Activated T-cell treated with anti-CD3 and anti-CD28 coated beads, Interleukin-2, amount 50 U/mL, for 24 hours (primary cell): ENCODE measurements around the gene ZNF19.

Source experiments
- DNase-seq: peaks from one replicate; pipeline ENCODE4 v3.0.0-alpha.2; 2020
- H3K27ac Mint-ChIP-seq: 2 replicates; pipeline ENCODE4 v1.8.0; 2020; ENCODE audit warnings: mild to moderate bottlenecking, mixed read lengths
- H3K27me3 Mint-ChIP-seq: 2 replicates; pipeline ENCODE4 v1.8.0; 2020; ENCODE audit warnings: mixed read lengths
- H3K36me3 Mint-ChIP-seq: 2 replicates; pipeline ENCODE4 v1.8.0; 2020; ENCODE audit warnings: low read depth, mixed read lengths
- H3K4me1 Mint-ChIP-seq: 2 replicates; pipeline ENCODE4 v1.8.0; 2020; ENCODE audit warnings: low read depth, mixed read lengths
- H3K4me3 Mint-ChIP-seq: 2 replicates; pipeline ENCODE4 v1.8.0; 2020; ENCODE audit warnings: mild to moderate bottlenecking, moderate library complexity, mixed read lengths
- H3K9me3 Mint-ChIP-seq: 2 replicates; pipeline ENCODE4 v1.8.0; 2020; ENCODE audit warnings: mixed read lengths

Gene ZNF19

DNA sequence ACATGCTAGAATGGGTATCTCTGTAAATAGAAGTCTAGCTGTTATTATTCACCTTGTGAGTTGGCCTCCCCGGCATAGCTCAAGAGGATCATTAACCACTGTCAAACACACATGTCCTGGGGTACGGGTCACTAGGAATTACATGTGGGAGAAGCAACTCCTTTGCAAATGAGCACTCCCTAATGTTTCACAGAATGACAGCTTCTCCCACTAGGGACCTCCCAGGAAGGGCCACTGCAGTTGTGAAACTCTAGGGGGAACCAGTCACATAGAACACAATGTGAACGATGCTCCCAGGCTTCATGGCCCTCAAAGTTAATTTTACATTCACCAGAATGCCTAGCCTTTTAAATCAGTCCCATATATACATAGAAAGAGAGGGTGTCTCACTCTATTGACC is 12.4 kb upstream of the ZNF19 start:
- H3K27me3 Mint-ChIP-seq = peaks cover 3% of the 10 kb centered on the region
- no peak overlapping the region for H3K4me3 Mint-ChIP-seq
- DNase-seq = no peak
- no peaks in the 10 kb centered on the region for H3K36me3 Mint-ChIP-seq
- no peak overlapping the region for H3K27ac Mint-ChIP-seq
- H3K4me1 Mint-ChIP-seq = no peaks in the 10 kb centered on the region
- no peaks in the 10 kb centered on the region for H3K9me3 Mint-ChIP-seq

DNA sequence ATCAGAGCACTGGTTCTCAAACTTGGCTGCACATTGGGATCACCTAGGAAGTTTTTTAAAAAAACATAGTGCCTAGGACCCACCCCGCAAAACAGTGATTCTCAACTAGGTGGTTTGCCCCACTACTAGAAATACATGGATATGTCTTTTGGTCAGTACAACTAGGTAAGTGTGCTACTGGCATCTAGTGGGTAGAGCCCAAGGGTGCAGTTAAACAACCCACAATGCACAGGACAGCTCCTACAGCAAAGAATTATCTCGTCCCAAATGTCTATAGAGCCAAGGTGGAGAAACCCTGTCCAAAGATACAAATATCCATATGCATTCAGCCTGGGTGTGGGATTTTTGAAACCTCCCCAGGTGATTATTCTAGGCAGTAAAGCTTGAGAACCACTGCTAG is 11.8 kb upstream of the ZNF19 start:
- no peaks in the 10 kb centered on the region for H3K36me3 Mint-ChIP-seq
- H3K27ac Mint-ChIP-seq = no peak overlapping the region
- no peaks in the 10 kb centered on the region for H3K4me1 Mint-ChIP-seq
- H3K4me3 Mint-ChIP-seq = no peak overlapping the region
- no peak for DNase-seq
- H3K27me3 Mint-ChIP-seq = peaks cover 3% of the 10 kb centered on the region
- no peaks in the 10 kb centered on the region for H3K9me3 Mint-ChIP-seq

DNA sequence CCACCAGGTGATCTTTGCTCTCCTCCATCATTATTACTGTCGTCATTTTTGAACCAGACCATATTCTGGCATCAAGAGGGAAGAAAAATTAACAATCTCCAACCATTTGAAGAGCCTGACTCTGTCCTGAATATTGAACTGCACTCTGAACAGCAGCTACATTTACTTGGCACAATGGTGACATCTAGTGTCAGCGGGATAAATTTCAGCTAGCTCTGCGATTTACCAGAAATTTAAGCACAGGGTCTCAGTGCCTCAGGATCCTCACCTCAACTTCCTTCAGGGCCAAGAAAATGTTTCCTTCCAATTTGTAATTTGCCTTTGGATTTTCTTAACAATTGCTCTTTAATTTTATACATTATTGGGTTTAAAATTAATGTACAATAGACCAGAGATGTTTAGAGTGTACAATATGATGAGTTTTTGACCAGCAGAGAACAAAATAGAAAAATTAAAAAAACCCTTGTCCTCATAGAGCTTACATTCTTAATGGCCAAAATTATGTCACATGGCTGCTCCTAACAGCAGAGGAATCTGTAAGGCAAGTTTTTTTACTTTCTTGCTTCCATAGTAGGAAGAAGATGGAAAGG is 10.7 kb upstream of the ZNF19 start:
- Mint-ChIP-seq H3K4me3 (no peak overlapping the region), H3K36me3 (no peaks in the 10 kb centered on the region), H3K4me1 (no peaks in the 10 kb centered on the region), H3K9me3 (no peaks in the 10 kb centered on the region), H3K27ac (no peak overlapping the region), H3K27me3 (peaks cover 3% of the 10 kb centered on the region)
- no peak for DNase-seq

DNA sequence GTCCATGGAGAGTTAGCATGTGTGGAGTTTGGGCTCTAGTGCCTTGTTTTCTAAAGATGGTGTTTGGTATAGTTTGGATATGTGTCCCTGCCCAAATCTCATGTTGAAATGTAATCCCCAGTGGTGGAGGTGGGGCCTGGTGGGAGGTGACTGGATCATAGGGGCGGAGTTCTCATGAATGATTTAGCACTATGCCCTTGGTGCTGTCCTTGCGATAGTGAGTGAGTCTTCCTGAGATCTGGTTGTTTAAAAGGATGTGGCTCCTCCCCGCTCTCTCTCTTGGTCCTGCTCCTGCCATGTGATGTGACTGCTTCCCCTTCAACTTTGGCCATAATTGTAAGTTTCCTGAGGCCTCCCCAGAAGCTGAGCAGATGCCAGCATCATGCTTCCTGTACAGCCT is 8.9 kb upstream of the ZNF19 start:
- no peaks in the 10 kb centered on the region for H3K36me3 Mint-ChIP-seq
- no peak for DNase-seq

DNA sequence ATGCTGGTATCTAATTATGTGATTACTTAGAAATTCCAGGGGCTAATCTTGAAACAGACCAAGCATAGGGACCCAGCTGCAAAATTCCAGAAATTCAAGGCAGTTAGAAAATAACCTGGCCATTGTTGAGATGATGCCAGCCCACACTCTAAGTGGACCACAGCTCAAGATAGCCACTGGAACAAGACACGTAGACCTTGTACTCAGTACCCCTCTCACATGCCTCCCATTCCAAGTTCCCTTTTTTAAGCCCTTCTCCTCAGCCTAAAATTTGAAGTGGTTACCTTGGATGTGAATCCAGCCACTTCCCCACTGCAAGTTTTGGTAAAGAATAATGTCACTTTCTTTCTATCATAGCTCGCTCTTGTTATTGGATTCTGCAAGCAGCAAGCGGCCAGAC is 4.1 kb upstream of the ZNF19 start:
- H3K36me3 Mint-ChIP-seq = no peaks in the 10 kb centered on the region
- H3K4me3 Mint-ChIP-seq = no peak overlapping the region
- H3K9me3 Mint-ChIP-seq = no peaks in the 10 kb centered on the region
- peaks cover 2% of the 10 kb centered on the region for H3K27me3 Mint-ChIP-seq
- H3K27ac Mint-ChIP-seq = no peak overlapping the region
- H3K4me1 Mint-ChIP-seq = no peaks in the 10 kb centered on the region
- no peak for DNase-seq

More for the DNA sequence above, 8.9 kb upstream of the ZNF19 start:
- no peaks in the 10 kb centered on the region for H3K9me3 Mint-ChIP-seq
- H3K27ac Mint-ChIP-seq = no peak overlapping the region
- H3K27me3 Mint-ChIP-seq = peaks cover under 1% of the 10 kb centered on the region
- H3K4me3 Mint-ChIP-seq = no peak overlapping the region
- H3K4me1 Mint-ChIP-seq = no peaks in the 10 kb centered on the region

DNA sequence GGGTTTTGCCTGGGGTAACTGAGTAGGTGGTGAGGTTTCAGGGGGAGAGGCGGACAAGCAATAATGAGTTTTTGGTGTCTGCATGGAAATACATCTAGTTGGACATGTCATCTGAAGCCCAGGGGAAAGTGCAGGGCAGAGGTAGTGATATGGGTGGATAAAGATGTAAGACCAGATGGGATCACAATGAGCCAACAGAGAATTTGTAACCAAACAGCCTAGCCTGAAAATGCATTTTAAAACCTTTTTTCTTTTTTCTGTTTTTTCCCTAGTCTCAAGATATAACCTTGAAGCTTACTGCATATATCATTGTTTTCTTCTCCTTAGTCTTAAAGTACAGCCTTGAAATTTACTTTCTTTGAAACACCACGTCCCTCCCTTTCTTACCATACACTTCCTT is 3.7 kb upstream of the ZNF19 start:
- Mint-ChIP-seq H3K4me3 (no peak overlapping the region), H3K27me3 (peaks cover 2% of the 10 kb centered on the region), H3K9me3 (no peaks in the 10 kb centered on the region), H3K27ac (no peak overlapping the region), H3K4me1 (no peaks in the 10 kb centered on the region), H3K36me3 (no peaks in the 10 kb centered on the region)
- no peak for DNase-seq

DNA sequence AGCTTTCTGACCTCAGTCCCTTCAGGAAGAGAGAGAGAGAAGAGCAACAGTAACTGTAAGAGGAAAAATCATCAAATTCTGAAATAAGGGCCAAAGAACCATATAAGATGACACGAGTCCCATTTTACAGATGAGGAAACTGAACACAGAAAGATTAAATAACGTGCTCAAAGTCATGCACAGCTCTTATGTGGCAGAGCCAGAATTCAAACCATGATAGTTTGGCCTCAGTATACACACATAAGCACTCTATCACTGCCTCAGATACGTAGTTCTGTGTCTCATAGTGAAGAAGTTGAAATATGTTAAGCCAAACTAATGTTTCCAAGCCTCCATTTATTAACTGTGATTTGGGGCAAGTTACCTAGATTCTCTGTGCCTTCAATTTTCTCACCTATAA is 1.9 kb upstream of the ZNF19 start:
- peaks cover 2% of the 10 kb centered on the region for H3K27me3 Mint-ChIP-seq
- no peak for DNase-seq
- no peak overlapping the region for H3K27ac Mint-ChIP-seq
- H3K4me1 Mint-ChIP-seq = no peaks in the 10 kb centered on the region
- no peaks in the 10 kb centered on the region for H3K36me3 Mint-ChIP-seq
- H3K9me3 Mint-ChIP-seq = no peaks in the 10 kb centered on the region
- H3K4me3 Mint-ChIP-seq = no peak overlapping the region

DNA sequence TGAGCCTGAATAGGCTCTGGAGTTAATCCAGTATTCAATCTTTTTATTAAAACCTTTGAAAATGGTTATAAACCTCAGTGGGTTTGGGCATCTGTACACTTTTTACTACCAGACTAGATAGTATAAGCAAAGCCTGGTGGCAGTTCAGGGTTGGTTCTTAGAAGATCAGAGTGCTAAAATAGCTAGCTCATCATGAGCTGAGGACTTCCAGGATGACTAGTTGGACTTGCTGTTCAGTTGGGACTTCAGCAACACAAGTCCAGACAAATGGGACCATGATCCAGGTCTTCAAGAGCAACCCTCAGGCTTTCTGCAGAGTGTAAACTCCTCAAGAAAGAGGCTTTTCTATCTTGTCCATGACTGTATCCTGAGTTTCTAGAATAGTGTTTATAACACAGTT is 1.2 kb upstream of the ZNF19 start:
- H3K27ac Mint-ChIP-seq = no peak overlapping the region
- H3K27me3 Mint-ChIP-seq = peaks cover 2% of the 10 kb centered on the region
- no peak overlapping the region for H3K4me3 Mint-ChIP-seq

DNA sequence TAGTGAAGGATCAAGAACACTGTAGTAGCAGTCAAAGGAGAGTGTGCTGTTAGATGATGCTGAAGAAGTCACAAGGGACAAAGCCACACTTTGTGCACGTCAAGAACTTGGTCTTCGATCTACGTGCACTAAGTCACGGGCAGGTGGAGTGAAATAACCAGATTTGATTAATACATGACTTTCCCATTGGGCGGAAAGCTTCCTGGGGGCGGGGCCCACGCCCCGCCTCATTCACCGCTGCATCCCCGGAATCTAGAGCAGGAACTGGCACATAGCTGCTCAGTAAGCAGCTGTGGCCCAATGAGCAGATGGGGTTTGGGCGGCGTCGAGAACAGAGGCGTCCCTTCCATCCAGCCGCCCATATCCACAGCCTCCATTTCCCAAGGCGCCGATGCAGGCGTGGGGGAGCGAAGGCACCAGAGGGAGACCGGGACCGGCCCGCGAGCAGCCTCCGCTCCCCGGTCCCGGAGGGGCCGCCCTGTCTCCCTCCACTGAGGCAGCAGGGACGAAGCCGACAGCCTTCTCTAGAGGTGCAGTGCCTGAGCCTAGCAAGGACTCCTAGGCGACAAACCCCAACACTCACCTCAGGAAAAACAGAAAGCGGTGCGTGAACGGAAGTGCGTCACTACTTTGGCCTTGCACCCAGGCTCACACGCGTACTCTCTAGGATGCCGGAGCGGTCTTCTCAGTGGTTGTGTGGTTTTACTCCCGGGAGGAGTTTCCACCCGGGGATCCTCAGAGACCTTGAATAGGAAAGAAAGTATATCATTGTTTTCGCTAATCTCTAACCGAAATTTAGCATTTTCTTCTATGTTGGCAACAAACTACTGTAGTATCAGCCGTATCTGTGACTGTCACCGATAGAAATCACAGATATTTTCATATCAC is 4.9 kb downstream of the ZNF19 start:
- Mint-ChIP-seq H3K9me3 (no peaks in the 10 kb centered on the region), H3K27me3 (no peaks in the 10 kb centered on the region), H3K4me3 (peak overlapping the region; percentile 80), H3K4me1 (peaks cover 14% of the 10 kb centered on the region), H3K27ac (peak overlapping the region; percentile 83), H3K36me3 (peaks cover 2% of the 10 kb centered on the region)
- DNase-seq = peak; percentile 82

More for the DNA sequence above, 1.2 kb upstream of the ZNF19 start:
- no peak for DNase-seq
- Mint-ChIP-seq H3K9me3 (no peaks in the 10 kb centered on the region), H3K36me3 (no peaks in the 10 kb centered on the region), H3K4me1 (no peaks in the 10 kb centered on the region)

DNA sequence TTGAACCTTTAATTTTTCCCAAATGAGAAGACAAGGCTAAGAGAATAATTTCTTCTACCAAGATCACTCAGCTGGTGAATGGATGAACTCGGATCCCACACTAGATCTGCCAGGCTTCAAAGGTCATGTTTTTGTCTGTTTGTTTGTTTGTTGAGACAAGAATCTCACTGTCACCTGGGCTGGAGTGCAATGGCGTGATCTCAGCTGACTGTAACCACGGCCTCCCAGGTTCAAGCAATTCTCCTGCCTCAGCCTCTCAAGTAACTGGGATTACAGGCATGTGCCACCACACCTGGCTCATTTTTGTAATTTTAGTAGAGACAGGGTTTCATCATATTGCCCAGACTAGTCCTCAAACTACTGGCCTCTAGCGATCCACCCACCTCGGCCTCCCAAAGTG is 6.6 kb downstream of the ZNF19 start:
- DNase-seq = no peak

DNA sequence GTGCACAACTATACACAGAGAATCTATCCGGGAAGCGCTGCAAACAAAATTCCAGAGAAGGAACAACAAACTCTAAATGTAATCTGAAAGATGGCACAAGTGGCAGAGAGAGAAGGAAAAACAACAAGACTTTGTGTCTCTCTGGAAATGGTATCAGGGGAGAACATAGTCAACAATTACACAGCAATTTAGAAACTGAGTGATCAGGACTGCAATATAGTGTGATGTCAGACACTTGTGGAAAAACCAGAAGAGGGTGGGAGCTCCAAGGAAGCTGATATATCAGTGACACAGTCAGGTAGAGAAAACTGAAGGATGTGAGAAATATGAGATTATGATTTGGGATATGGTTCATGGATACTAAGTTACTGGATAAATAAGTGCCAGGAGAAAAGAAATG is 8.2 kb downstream of the ZNF19 start:
- no peaks in the 10 kb centered on the region for H3K27me3 Mint-ChIP-seq
- H3K4me3 Mint-ChIP-seq = no peak overlapping the region
- DNase-seq = no peak
- no peak overlapping the region for H3K27ac Mint-ChIP-seq
- H3K36me3 Mint-ChIP-seq = peaks cover 24% of the 10 kb centered on the region
- H3K4me1 Mint-ChIP-seq = peaks cover 14% of the 10 kb centered on the region
- H3K9me3 Mint-ChIP-seq = no peaks in the 10 kb centered on the region

More for the DNA sequence above, 6.6 kb downstream of the ZNF19 start:
- no peak overlapping the region for H3K27ac Mint-ChIP-seq
- H3K9me3 Mint-ChIP-seq = no peaks in the 10 kb centered on the region
- H3K4me3 Mint-ChIP-seq = no peak overlapping the region
- peaks cover 12% of the 10 kb centered on the region for H3K36me3 Mint-ChIP-seq
- peaks cover 14% of the 10 kb centered on the region for H3K4me1 Mint-ChIP-seq
- H3K27me3 Mint-ChIP-seq = no peaks in the 10 kb centered on the region

DNA sequence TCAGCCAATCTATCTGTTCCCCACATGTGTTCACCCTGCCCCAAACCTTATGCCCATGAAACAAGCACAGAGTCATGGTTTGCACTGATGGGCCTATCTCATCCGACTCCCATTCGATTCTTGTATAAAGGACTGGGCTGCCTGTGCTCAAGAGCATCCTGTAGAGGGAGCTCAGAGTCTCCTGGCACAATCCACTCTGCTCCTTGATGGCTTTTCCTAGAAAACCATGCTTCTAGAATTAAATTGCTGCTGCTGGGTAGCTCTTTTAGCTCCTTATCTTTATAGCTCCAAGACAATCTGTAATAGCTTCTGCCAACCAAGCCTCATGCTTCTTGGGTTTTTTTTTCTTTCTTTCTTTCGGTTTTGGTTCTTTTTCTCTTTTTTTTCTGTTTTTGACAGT is 9.7 kb downstream of the ZNF19 start:
- peaks cover 37% of the 10 kb centered on the region for H3K36me3 Mint-ChIP-seq
- no peaks in the 10 kb centered on the region for H3K9me3 Mint-ChIP-seq
- peaks cover 8% of the 10 kb centered on the region for H3K4me1 Mint-ChIP-seq
- no peak overlapping the region for H3K4me3 Mint-ChIP-seq
- no peak for DNase-seq
- no peak overlapping the region for H3K27ac Mint-ChIP-seq
- H3K27me3 Mint-ChIP-seq = no peaks in the 10 kb centered on the region

DNA sequence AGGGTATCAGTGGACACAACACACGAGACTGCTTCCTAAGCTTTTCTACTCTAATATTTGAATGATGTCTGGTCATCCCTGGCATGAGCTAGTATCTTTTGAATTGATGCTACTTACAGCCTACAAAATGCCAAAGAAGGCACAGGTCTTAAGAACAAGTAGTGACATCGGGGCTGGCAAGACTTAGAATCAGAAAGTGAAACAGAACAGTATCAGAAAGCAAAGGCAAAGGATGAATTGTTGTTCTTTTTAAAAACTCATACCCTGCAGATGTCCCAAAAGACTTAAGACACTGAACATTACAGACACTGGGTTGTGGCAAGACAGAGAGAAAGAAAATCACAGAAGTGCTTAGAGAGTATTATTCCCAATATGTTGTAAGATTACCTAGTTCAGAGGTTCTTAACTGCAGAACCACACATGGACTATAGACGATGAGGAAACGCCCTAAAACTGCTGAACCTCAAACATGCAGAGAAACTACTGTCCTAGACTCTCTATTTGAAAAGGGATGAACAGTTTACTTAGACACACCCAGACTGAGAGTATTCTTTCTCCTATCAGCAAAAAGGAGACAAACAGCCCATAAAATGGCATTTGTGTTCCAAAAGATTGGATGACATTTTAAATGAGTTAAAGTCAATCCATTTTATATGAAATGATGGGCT is 12.5 kb downstream of the ZNF19 start:
- no peak for DNase-seq
- no peaks in the 10 kb centered on the region for H3K27me3 Mint-ChIP-seq
- H3K27ac Mint-ChIP-seq = no peak overlapping the region
- H3K4me1 Mint-ChIP-seq = no peaks in the 10 kb centered on the region
- H3K36me3 Mint-ChIP-seq = peaks cover 43% of the 10 kb centered on the region
- no peaks in the 10 kb centered on the region for H3K9me3 Mint-ChIP-seq
- no peak overlapping the region for H3K4me3 Mint-ChIP-seq

DNA sequence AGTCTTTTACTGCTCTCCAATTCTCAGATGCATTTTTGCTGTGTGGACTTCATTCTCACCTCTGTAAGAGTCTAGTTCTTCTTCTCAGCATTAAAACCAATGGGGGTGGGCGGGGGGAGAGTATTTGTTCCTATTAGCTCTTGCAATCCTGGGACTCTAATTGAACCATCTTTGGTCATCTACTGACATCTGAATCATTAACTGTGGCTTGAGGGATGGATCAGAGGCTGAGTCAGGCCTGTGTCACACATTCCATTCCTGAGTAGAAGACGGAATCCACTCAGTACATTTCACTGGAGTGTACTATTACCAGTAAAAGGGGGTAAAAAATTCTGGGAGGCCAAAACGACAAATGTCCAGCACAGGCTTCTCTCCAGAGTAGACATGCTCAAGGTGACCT is 14.3 kb downstream of the ZNF19 start:
- peaks cover 43% of the 10 kb centered on the region for H3K36me3 Mint-ChIP-seq
- no peaks in the 10 kb centered on the region for H3K9me3 Mint-ChIP-seq
- H3K27me3 Mint-ChIP-seq = no peaks in the 10 kb centered on the region
- no peak overlapping the region for H3K4me3 Mint-ChIP-seq
- no peaks in the 10 kb centered on the region for H3K4me1 Mint-ChIP-seq
- DNase-seq = no peak
- H3K27ac Mint-ChIP-seq = no peak overlapping the region

DNA sequence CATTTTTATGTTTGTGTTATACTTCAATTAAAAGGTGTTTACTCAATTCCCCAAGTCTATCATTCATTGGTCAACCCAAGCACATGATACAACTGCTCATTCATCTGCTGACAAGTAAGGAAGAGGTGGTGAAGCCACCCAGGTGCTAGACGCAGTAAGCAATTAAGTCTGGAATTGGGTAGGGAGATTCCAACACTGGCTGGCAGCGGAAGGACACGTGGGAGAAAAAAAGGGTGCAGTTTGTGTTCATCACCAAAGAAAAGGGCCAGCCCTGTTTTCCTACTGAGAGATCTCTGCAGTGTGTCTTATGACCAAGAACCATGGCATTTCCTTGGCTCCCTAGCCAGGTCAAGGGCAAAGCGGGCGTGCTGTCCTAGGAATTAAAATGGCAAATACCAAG is 15.2 kb downstream of the ZNF19 start:
- no peak overlapping the region for H3K4me3 Mint-ChIP-seq
- no peaks in the 10 kb centered on the region for H3K9me3 Mint-ChIP-seq
- no peak overlapping the region for H3K27ac Mint-ChIP-seq
- no peaks in the 10 kb centered on the region for H3K4me1 Mint-ChIP-seq
- H3K36me3 Mint-ChIP-seq = peaks cover 43% of the 10 kb centered on the region
- DNase-seq = no peak
- no peaks in the 10 kb centered on the region for H3K27me3 Mint-ChIP-seq
